PFSK-1 (cell line): Measurements from ENCODE around the gene MMP20.

Source experiments
- POLR2AphosphoS5 ChIP-seq: IDR thresholded peaks from 2 replicates; pipeline ENCODE4 v1.6.1; 2012; ENCODE audit warnings: low read depth, mild to moderate bottlenecking, control low read depth, low read length, moderate library complexity
- SIN3A ChIP-seq: IDR thresholded peaks from 2 replicates; pipeline ENCODE4 v1.6.1; 2012; ENCODE audit warnings: mild to moderate bottlenecking, low read length, moderate library complexity, borderline replicate concordance; ENCODE audit not compliant: insufficient read depth
- TAF1 ChIP-seq: IDR thresholded peaks from 2 replicates; pipeline ENCODE4 v1.6.1; 2012; ENCODE audit warnings: low read length, control low read depth, borderline replicate concordance; ENCODE audit not compliant: insufficient read depth

- TF ChIP-seq POLR2AphosphoS5 (no peak), TAF1 (no peak), SIN3A (no peak)
These were observed 10.6 kb downstream of the MMP20 start for GRCh38 chr11:102614485-102614884.
